ENCODE data around the gene MIPOL1. TPM values are rescaled to one million over a fixed set of nuclear protein-coding genes. Genes with fewer than 3 reads are reported as not detected.
"Not testable (repeated sequence)": the region's sequence is repeated elsewhere in the genome, so short reads cannot be mapped to it uniquely, and the experiment has no call there.

The MIPOL1 gene
- total RNA-seq, 1 donor from 2014 or later = 12.3 TPM

DNA sequence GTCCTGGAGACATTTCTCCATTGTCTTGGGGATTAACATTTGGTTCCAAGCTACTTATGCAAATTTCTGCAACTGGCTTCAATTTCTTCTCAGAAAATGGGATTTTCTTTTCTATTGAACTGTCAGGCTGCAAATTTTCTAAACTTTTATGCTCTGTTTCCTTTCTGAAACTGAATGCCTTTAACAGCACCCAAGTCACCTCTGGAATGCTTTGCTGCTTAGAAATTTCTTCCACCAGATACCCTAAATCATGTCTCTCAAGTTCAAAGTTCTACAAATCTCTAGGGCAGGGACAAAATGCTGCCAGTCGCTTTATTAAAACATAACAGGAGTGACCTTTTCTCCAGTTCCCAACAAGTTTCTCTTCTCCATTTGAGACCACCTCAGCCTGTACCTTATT is 264.7 kb downstream of the MIPOL1 start:
- not testable (repeated sequence) for DNase-seq (ENCODE audit: low spot score)

GRCh38 chr14:37464192-37464858 is 266.6 kb downstream of the MIPOL1 start:
- no peak for DNase-seq (ENCODE audit: low spot score)

DNA sequence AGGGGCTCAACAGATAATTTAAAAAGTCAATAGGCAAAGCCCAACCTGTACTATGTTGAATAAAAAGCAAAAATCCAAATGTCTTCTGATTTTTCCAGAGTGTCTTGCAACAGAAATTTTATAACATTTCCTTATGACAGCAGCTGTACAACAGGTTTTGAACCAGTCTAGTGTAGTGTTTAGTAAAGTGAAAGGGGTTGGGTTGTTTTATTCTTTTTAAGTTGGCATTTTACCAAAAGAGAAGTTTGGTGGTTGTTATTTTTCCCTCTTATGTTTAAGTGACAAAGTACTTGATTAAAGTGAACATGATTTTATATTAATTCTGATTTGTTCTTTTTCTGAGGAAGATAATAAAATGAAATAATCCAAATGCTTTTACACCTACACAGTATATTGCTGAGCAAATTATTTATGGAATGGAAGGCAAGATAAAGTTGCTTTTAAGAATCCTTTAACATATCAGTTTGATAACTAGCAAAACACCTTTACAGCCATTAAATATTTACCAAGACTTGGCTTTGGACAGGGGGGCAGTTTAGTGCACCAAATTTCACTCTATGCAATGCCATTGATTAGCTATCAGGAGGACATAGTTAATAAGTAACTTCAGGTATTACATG is 268.4 kb downstream of the MIPOL1 start:
- no peak for DNase-seq (ENCODE audit: low spot score)

DNA sequence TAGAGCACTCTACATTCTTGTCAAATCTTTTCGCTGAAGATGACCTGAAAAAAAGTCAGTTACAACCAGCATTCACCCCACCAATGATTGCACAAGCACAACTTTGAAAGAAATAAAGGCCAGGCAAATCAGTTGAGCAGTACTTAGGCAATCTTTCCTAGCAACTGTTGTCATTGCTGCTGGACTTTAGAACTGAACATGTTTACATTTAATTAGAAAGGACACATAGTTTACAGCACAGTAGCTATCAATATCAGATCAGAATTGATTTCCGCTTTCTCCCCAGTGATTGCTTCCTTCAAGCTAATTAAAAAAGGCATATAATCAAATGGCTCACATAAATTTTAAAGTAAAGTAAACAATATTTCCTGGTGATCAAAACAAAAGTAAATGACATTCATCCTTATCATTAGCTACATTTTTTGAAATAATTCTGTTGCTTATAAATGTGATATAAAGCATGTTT is 268.9 kb downstream of the MIPOL1 start:
- peak; percentile 54 for DNase-seq (ENCODE audit: low spot score)

- no peak for DNase-seq (ENCODE audit: low spot score)
These were observed 271.9 kb downstream of the MIPOL1 start for GRCh38 chr14:37469650-37470049.

DNA sequence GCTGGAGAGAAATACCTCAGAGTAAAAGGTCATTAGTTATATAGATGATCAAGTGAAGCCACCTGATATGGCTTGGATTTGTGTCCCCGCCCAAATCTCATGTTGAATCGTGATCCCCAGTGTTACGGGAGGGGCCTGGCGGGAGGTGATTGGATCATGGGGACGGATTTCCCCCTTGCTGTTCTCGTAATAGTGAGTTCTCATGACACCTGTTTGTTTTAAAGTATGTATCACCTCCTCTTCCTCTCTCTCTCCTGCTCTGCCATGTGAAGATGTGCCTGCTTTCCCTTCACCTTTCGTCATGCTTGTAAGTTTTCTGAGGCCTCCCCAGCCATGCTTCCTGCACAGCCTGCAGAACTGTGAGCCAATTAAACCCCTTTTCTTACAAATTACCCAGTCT is 272.5 kb downstream of the MIPOL1 start:
- DNase-seq (ENCODE audit: low spot score) = no peak

GRCh38 chr14:37472906-37473305 is 275.2 kb downstream of the MIPOL1 start:
- DNase-seq (ENCODE audit: low spot score) = no peak

GRCh38 chr14:37474191-37474590 is 276.5 kb downstream of the MIPOL1 start:
- DNase-seq (ENCODE audit: low spot score) = no peak

GRCh38 chr14:37480446-37481290 is 282.9 kb downstream of the MIPOL1 start:
- DNase-seq (ENCODE audit: low spot score) = no peak

- no peak for DNase-seq (ENCODE audit: low spot score)
These were observed 284.7 kb downstream of the MIPOL1 start for GRCh38 chr14:37482428-37482827.

GRCh38 chr14:37483672-37484071 is 285.9 kb downstream of the MIPOL1 start:
- DNase-seq (ENCODE audit: low spot score) = no peak

GRCh38 chr14:37490607-37491006 is 292.9 kb downstream of the MIPOL1 start:
- no peak for DNase-seq (ENCODE audit: low spot score)

GRCh38 chr14:37491076-37491475 is 293.3 kb downstream of the MIPOL1 start:
- DNase-seq (ENCODE audit: low spot score) = no peak

DNA sequence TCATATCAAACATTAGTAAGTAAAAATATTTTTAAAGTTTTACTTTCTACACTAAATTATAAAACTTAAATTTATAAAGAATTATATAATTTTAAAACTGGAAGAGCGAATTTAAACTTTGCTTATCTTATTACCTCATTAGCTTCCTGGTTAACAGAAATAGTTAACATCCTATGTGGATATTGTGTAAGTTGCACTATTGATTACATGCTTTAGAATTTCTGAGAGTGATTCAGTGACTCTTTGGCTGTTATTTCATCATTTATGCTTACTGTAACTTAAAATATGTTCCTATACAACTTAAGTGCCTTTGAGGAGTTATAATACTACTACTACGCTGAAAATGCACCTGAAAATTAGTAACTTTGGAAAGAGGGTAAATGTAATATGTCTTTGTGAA is 295.9 kb downstream of the MIPOL1 start:
- no peak for DNase-seq (ENCODE audit: low spot score)

DNA sequence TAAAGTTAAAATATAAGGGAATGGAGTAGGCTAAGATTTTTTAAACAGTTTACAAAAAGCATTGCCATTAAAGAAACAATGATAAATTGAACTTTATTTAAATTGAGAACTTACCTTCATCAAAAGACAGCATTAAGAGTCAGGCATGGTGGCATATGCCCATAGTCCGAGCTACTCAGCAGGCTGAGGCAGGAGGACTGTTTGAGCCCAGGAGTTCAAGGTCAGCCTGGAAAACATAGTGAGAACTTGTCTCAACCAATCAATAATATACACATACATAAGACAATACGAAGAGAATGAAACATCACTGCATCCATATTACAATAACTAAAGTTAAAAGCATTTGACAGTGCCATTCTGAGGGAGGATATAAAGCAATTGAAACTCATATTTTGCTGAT is 299.7 kb downstream of the MIPOL1 start:
- DNase-seq (ENCODE audit: low spot score) = no peak

DNA sequence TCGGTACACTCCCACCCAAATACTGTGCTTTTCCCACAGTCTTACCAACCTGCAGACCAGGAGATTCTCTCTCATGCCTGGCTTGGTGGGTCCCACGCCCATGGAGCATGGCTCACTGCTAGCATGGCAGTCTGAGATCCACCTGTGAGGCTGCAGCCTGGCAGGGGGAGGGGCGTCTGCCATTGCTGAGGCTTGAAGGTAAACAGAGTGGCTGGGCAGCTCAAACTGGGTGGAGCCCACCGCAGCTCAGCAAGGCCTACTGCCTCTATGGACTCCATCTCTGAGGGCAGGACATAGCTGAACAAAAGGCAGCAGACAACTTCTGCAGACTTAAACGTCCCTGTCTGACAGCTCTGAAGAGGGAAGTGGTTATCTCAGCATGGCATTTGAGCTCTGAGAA is 304.1 kb downstream of the MIPOL1 start:
- DNase-seq (ENCODE audit: low spot score) = no peak

DNA sequence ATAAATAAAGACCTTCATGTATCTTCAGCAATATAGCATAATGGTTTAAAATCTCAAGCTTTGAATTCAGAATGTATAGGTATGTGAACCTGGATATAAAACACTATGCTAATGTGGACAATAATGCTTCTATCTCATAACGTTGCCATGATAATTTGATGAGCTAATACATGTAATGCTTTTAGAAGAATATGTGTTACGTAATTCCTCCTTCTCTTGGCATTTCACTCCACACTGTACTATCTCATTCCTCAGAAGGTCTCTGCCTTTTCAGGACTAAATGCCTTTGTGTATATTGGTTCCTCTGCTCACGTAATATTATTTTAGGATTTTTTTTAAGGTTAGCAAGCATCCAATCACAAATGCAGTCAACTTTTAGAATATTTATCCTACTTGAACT is 310.8 kb downstream of the MIPOL1 start:
- no peak for DNase-seq (ENCODE audit: low spot score)

DNA sequence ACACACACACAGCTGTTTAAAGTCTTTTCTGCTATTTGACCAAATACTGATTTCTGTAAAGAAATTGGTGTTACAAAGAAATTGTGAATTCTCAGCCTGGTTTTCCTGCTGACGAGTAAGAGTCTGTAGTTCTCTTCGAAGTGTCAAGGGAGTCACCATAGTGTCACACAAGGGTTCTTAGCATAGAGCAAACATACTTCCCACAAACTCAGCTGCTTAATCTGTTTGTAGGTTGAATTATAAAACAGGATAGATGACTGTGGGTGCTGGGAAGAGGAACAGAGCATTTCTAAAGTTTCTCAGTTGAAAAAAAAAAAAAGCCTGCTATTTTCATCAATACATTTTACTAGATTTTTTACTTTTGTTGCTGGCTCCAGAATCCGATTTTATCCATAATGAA is 314.4 kb downstream of the MIPOL1 start:
- no peak for DNase-seq (ENCODE audit: low spot score)

- DNase-seq (ENCODE audit: low spot score) = no peak
These were observed 318.0 kb downstream of the MIPOL1 start for GRCh38 chr14:37515771-37516170.

GRCh38 chr14:37526994-37527393 is 329.3 kb downstream of the MIPOL1 start:
- DNase-seq (ENCODE audit: low spot score) = no peak

DNA sequence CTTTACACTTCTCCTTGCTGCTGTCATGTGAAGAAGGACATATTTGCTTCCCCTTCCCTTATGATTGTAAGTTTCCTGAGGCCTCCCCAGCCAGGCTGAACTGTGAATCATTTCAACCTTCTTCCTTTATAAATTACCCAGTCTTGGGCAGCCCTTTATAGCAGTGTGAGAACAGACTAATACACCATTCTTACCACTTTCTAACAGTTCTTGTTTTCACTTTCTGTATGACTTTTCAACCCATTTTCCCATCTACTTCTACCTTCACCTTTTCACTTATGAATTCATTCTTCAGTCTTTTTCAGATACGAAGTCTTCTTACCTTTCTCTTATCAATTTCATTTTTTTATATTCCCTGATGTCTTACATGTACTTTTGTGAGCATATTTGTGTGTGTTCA is 342.3 kb downstream of the MIPOL1 start:
- no peak for DNase-seq (ENCODE audit: low spot score)

GRCh38 chr14:37544407-37544806 is 346.7 kb downstream of the MIPOL1 start:
- DNase-seq (ENCODE audit: low spot score) = peak; percentile 38

DNA sequence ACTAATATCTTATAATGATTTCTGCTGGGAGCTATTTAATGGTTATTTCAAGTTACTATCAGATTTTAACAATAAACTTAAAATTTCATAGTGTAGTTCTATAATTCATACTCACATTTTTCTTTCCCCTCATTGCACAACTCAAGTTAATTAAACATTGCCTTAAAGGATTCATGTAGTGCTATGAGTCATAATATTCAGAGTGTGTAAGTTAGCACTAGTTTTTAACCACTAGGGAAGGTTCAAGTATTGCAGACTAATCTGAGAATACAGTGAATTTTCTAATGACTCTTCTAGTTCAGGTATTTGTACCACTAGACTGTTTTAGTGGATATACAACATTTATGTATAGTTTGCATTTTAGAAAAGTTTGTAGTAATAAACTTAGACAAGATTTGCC is 347.4 kb downstream of the MIPOL1 start:
- DNase-seq (ENCODE audit: low spot score) = no peak
